Measurements from ENCODE around the gene STXBP4. TPM values are rescaled to one million over a fixed set of nuclear protein-coding genes. Genes with fewer than 3 reads are reported as not detected.

STXBP4 gene
- total and polyA plus RNA-seq, 2 donors (not counting 3 experiments of a cell fraction or from before 2014, with no cell fraction given), result 1.9 to 12.9 TPM

DNA sequence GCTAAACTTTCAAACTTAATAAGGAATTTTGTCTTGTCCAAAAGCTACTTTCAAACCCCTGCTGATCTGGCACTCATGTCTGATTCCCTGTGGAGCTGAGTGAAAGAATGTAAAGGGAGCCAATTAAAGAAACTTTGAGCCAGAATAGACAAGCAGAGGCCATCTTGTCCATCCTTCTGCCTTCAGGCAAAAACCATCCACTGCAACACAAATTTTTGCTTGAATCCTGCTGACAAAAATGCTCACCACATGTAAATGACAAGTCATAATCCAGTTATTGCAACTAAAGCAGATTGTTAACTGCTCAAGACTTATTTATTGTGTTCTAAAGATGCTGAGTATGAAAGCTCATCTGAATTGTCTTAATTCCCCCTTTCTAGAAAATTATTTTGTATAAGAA is 172.2 kb downstream of the STXBP4 start:
- no peak overlapping the region for H3K27ac ChIP-seq (ENCODE audit: insufficient read depth, low read depth, low read length)
- H3K79me2 ChIP-seq (ENCODE audit: control insufficient read depth, insufficient read depth, low read length), result no peaks in the 10 kb centered on the region
- FAIRE-seq, result no peak
- H3K4me3 ChIP-seq (replicated peaks in 1 of 3; ENCODE audit: insufficient read depth in 1 of 3, low read depth in 1 of 3, low read length in 3 of 3), result no peak overlapping the region
- no peak overlapping the region for H3K9ac ChIP-seq (replicated peaks; ENCODE audit: extremely low read depth, insufficient read depth, low read length)
- TF ChIP-seq JUN (IDR thresholded peaks at IDR 0.05; ENCODE audit: borderline replicate concordance, insufficient read depth, insufficient read length, low read depth), result no peak
- no peak for TF ChIP-seq GATA2 (IDR thresholded peaks at IDR 0.05; ENCODE audit: insufficient read depth, insufficient read length, low read depth, low read length)
- no peak for TF ChIP-seq POLR2AphosphoS5 (IDR thresholded peaks at IDR 0.05; ENCODE audit: insufficient read depth, low read depth, low read length)
- TF ChIP-seq FOS (IDR thresholded peaks at IDR 0.05; ENCODE audit: borderline replicate concordance, insufficient read depth, low read length), result no peak
- TF ChIP-seq, protein P1, sequence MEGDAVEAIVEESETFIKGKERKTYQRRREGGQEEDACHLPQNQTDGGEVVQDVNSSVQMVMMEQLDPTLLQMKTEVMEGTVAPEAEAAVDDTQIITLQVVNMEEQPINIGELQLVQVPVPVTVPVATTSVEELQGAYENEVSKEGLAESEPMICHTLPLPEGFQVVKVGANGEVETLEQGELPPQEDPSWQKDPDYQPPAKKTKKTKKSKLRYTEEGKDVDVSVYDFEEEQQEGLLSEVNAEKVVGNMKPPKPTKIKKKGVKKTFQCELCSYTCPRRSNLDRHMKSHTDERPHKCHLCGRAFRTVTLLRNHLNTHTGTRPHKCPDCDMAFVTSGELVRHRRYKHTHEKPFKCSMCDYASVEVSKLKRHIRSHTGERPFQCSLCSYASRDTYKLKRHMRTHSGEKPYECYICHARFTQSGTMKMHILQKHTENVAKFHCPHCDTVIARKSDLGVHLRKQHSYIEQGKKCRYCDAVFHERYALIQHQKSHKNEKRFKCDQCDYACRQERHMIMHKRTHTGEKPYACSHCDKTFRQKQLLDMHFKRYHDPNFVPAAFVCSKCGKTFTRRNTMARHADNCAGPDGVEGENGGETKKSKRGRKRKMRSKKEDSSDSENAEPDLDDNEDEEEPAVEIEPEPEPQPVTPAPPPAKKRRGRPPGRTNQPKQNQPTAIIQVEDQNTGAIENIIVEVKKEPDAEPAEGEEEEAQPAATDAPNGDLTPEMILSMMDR (IDR thresholded peaks at IDR 0.05; ENCODE audit: extremely low read depth in 1 of 2, insufficient read depth in 1 of 2, low read depth in 1 of 2, low read length in 2 of 2), result no peak
- TF ChIP-seq EZH2 (IDR thresholded peaks at IDR 0.05; ENCODE audit: borderline replicate concordance, low read depth, low read length, severe bottlenecking), result no peak
- no TSS peak for BruUV-seq (replicated peaks)
- ChIA-PET POLR2A (no interaction called here), CTCF (no interaction called here)
- H3K9me3 ChIP-seq (replicated peaks; ENCODE audit: control insufficient read depth, insufficient read depth, low read length), result no peaks in the 10 kb centered on the region
- no peaks in the 10 kb centered on the region for H4K20me1 ChIP-seq (replicated peaks; ENCODE audit: control insufficient read depth, extremely low read depth, insufficient read depth, low read length)
- H2AFZ ChIP-seq (ENCODE audit: low read depth, low read length), result no peak overlapping the region
- intact Hi-C loops (cut with micrococcal nuclease), result no loop called here
- H3K4me2 ChIP-seq (ENCODE audit: insufficient read depth, low read length), result no peak overlapping the region
- DNase-seq (ENCODE audit: low read depth, low spot score), result no peak
- no peaks in the 10 kb centered on the region for H3K36me3 ChIP-seq (ENCODE audit: control insufficient read depth in 2 of 2, extremely low read depth in 1 of 2, insufficient read depth in 2 of 2, low read length in 2 of 2)
- no peaks in the 10 kb centered on the region for H3K4me1 ChIP-seq (ENCODE audit: control insufficient read depth, extremely low read depth, insufficient read depth, low read length)
- dilution Hi-C loops (cut with MboI; ENCODE audit: extremely low pct_ligation_motif_present, low sequenced_read_pairs), result no loop called here
- no peaks in the 10 kb centered on the region for H3K27me3 ChIP-seq (ENCODE audit: control insufficient read depth in 2 of 2, insufficient read depth in 2 of 2, low read length in 2 of 2)
- no peaks in the 10 kb centered on the region for H3K9me1 ChIP-seq (replicated peaks; ENCODE audit: control insufficient read depth, extremely low read depth, insufficient read depth, low read length)
